HG02884 (cell line): ENCODE results near the gene UBN2.
"Not testable (repeated sequence)": the region's sequence is repeated elsewhere in the genome, so short reads cannot be mapped to it uniquely, and the experiment has no call there.

Experiments used
- ATAC-seq: cut with Tn5 transposase; IDR thresholded peaks from one replicate; pipeline ENCODE4 v1.9.1; 2021; ENCODE audit warnings: mild to moderate bottlenecking, moderate library complexity; ENCODE audit not compliant: unreplicated experiment

Gene UBN2

DNA sequence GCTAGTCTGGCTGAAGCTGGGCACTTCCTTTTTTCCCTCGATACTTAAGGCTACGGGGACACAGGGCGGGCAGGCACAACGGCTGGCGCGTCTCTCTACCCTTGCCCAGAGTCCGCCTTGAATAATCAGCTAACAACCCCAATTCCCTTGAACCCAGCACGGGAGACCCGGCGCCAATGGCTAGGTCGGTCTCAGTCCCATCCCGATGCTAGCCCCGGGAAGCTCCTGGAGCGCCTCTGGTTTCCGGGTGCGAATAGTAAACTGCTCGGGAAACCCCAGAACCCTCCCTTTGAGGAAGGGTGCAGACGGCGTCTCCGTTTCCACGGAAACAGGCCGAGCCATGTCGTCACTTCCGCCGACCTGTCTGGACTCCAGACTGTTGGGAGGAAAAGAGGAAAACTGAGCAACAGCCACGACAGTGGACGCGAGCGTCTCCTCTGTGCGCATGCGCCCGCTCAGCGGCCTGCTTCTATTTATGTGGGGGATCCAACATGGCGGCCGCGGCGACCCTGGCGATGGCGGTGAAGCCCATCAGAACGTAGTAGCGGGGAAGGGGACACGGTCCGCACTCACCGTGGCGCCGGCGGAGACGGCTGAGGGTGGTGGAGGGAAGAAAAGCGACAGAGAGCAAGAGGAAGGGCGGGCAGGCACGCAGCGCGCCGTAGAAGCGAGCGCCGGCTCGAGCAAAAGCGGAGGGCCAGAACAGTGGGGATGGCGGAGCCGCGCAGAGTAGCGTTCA lies at the start of gene UBN2:
UBN2 (plus strand) TSS at position 464 of the 739 bp plus-strand sequence; CDS start at position 712, 248 bp downstream.
- ATAC-seq, result peak; percentile 93

DNA sequence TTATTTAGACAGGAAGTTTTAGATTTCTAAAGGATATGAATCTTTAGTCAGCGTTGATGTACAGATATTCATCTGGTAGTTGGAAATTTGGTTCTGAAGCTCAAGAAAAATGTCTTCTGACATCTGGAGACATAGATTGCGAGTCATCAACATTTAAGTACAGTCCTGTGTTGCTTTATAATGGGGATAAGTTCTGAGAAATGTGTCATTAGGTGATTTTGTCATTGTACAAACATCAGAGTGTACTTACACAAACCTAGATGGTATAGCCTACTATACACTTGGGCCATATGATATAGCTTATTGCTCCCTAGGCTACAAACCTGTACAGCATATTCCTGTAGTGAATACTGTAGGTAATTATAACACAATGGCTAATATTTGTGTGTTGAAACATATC lies 49.6 kb upstream of the UBN2 start:
- ATAC-seq, result no peak

DNA sequence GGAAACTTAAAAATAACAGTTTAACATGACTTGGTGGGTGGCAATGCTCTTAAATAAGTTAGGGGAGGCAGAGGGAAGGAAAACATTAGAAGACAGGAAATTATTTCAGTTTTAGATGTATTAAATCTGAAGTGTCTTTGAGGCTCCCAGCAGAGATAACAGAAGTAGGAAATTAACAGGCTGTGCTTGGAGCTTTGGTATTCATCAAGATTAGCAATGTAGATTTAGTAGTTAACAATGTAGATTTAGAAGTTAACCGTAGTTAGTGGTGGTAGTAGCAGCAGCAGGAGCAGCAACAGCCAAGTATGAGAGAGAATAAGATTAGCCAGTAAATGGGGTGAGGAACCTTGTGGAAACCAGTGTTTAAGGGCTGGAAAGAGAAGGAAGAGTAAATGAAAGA lies 48.7 kb upstream of the UBN2 start:
- ATAC-seq, result no peak

DNA sequence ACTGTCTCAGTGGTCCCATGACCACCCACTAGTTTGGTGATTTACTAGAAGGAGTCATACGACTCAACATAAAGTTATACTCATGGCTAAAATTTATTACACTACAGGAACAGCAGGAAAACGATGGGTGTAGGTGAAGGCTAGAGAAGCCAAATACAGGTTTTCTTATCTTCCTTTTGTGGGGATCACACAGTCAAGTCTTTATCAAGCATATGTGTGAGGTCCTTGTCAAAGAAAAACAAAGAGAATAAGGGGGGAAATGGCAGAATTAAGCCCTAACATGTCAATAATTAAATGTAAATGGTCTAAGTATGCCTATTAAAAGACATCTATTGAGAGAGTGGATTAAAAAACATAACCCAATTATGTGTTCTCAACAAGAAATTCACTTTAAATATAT lies 47.8 kb upstream of the UBN2 start:
- ATAC-seq, result no peak

DNA sequence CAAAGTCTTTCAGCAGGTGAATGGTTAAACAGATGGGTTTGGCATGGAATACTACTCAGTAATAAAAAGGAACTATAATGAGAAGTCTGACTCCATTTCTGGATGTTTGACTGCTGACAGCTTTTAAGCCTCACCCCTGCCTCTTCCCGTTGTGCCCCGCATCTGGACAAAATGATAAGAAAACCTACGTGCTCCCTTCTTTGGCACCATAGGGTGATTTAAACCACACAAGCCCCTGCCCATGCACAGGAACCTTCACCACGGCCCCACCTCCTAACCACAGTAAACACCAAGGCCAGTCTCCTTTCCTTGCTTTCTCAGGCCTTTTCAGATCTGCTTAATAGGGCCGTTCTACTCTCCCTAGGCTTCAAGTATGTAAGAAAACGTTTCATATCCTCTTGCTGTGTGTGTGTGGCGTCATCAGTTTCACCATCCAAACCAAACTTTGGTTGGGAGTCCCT lies 47.1 kb upstream of the UBN2 start:
- no peak for ATAC-seq

DNA sequence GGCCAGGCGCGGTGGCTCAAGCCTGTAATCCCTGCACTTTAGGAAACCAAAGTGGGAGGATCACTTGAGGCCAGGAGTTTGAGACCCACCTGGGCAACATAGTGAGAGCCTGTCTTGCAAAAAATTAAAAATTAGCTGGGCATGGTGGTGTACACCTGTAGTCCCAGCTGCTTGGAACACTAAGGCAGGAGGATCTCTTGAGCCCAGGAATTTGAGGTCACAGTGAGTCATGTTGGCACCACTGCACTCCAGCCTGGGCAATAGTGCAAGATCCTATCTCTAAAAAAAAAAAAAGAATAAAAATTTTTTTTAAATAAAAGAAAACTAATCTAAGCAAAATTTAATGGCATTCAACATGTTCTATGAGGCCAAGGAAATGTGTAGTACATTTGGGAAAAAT lies 44.9 kb upstream of the UBN2 start:
- ATAC-seq, result no peak

DNA sequence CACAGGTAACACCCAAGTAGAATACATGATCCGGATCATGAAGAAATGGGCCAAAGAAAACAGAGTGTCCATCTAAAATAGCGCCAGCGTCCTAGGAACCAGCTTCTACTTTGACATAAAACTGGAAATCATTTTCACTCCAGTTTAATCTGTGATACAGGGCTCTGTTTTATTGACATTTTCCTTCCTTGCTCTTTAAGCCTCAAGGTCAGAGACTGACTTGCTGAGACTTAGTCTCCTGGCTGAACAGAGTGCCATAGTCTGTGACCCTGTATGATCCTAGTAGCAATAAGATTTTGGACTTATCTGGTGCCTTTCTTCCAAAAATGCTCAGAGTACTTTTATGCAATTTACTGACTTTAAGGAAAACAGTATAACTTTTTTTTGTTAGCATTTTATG lies 41.7 kb upstream of the UBN2 start:
- ATAC-seq, result no peak

DNA sequence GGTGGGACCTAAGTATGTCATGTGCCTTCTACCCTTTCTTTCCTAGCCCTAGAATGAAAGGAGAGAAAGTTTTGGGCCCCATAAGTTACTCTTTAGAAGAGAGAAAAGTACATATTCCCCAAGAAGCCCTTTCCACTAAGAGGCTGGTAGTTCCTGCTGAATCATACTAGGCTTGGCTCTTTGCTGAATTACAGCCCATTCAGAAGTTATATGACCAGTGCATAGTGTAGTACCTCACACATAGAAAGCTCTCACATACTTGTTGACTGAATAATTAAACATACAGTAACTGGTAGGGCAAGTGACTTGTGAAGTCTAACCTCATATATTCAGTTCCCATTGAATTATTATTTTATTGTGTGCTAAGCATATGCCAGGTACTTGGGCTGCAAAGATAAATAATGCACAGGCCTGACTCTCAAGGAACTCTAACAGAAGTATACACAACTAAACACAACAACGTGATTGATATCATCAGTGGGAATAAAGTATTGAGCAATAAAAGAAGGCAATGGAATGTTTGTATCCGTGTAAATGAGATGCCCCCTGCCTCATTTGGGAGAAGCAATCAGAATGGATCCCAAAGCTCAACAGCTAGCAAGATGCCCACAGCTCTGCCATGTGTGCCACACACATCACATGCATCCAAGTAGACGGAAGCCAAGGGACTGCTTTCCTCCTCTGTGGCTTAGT lies 38.9 kb upstream of the UBN2 start:
- no peak for ATAC-seq

DNA sequence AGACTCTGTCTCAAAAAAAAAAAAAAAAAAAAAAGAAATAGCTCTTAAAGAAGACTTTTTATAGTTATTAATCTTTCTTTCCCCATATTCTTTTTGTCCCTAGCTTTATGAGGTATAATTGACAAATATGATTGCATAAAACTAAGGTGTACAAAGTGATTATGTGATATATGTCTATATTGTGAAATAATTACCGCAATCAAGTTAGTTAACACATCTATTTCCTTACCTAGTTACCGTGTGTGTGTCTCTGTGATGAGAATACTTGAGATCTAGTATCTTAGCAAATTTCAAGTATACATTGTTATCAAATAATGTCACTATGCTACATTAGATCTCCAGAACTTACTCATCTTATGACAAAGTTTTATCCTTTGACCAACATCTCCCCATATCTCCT lies 30.7 kb upstream of the UBN2 start:
- no peak for ATAC-seq

DNA sequence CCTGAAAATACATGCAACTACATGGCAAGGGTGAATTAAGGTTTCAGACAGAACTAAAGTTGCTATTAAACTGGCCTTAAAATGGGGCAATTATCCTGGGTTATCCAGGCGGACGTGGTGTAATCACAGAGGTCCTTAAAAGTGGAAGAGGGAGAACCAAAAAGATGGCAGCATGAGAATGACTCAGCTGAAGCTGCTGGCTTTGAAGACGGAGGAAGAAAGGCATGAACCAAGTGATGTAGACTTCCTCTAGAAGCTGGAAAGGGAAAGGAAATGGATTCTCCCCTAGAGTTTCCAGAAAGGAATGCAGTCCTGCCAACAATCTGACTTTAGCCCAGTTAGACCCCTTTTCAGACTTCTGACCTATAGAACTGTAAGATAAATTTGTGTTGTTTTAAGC lies 27.0 kb upstream of the UBN2 start:
- no peak for ATAC-seq

DNA sequence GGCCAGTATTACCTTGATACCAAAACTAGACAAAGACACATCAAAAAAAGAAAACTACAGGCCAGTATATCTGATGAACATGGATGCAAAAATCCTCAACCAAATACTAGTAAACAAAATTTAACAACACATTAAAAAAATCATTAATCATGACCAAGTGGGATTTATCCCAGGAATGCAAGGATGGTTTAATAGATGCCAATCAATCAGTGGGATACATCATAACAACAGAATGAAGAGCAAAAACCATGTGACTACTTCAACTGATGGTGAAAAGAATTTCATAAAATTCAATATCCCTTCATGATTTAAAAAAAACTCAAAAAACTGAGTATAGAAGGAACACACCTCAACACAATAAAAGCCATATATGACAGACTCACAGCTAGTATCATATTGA lies 25.2 kb upstream of the UBN2 start:
- no peak for ATAC-seq

DNA sequence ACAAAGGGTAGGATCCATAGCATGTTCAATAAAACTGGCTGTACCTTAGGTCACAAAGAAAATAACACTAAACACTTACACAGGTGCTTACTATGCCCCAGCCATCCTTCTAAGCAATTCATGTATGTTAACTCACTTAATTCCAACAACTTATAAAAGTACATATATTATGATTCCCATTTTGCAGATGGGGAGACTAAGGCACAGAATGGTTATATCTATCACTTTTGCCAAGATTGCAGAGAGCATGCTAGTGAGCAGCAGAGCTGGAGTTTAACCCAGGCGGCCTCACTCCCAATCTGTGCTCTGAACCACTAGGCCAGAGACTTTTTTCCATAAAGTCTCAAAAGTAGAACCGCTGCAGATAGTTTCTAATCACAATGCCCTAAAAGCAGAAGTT lies 18.9 kb upstream of the UBN2 start:
- no peak for ATAC-seq

DNA sequence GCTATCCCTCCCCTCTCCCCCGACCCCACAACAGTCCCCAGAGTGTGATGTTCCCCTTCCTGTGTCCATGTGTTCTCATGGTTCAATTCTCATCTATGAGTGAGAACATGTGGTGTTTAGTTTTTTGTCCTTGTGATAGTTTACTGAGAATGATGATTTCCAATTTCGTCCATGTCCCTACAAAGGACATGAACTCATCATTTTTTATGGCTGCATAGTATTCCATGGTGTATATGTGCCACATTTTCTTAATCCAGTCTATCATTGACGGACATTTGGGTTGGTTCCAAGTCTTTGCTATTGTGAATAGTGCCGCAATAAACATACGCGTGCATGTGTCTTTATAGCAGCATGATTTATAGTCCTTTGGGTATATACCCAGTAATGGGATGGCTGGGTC lies 17.5 kb upstream of the UBN2 start:
- not testable (repeated sequence) for ATAC-seq

DNA sequence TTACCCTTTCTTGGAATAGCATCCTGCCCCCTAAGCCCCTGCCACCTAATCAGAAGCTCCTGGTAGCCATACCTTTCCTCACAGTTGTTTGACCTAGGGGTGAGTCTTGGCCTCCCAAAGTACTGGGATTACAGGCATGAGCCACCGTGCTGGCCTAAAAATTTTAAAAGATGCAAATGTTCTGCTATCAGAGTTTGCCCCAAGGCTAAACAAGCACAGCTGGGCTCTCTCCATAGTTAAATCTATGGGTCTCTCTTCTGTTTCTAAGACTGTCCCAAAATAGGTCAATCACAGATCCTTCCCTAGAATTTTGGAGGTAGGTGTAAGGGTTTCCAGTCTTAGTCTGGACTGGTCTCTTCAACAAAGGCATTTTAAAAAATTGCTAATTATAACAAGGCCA lies 12.9 kb upstream of the UBN2 start:
- no peak for ATAC-seq

DNA sequence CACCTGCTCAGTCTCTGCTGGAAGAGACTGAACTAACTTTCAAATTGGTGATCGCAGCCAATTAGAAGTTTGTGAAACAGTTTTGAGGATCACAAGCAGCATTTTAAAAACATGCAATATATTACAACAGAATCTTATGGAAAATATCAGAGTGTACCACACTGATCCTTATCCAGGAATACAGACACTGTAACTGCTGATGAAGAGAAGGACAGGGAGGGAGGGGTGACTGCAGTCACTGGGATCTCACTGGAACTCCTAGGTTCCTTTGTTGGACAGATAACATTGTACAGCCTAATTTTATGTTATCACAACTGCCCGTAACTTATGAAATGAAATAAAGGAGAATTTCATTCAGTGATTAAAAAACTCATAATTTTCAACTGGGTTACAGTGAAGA lies 6.8 kb upstream of the UBN2 start:
- ATAC-seq, result no peak

DNA sequence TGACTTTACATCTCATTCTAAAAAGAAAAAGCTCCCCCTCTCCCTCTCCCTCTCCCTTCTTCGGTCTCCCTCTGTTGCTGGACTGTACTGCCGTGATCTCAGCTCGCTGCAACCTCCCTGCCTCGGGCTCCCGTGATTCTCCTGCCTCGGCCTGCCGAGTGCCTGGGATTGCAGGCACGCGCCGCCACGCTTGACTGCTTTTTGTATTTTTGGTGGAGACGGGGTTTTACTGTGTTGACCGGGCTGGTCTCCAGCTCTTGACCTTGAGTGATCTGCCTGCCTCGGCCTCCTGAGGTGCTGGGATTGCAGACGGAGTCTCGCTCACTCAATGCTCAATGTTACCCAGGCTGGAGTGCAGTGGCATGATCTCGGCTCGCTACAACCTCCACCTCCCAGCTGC lies 6.2 kb upstream of the UBN2 start:
- ATAC-seq, result not testable (repeated sequence)

DNA sequence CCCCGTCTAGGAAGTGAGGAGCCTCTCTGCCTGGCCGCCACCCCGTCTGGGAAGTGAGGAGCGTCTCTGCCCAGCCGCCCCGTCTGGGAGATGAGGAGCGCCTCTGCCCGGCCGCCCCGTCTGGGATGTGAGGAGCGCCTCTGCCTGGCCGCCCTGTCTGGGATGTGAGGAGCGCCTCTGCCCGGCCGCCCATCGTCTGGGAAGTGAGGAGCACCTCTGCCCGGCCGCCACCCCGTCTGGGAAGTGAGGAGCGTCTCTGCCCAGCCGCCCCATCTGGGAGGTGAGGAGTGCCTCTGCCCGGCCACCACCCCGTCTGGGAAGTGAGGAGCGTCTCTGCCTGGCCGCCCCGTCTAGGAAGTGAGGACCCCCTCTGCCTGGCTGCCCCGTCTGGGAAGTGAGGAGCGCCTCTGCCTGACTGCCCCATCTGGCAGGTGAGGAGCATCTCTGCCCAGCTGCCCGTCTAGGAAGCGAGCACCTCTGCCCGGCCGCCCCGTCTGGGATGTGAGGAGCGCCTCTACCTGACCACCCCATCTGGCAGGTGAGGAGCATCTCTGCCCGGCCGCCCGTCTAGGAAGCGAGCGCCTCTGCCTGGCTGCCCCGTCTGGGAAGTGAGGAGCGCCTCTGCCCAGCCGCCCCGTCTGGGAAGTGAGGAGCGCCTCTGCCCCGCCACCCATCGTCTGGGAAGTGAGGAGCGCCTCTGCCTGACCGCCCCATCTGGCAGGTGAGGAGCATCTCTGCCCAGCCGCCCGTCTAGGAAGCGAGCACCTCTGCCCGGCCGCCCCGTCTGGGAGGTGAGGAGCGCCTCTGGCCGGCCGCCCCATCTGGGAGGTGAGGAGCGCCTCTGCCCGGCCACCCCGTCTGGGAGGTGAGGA lies 5.5 kb upstream of the UBN2 start:
- ATAC-seq, result not testable (repeated sequence)

DNA sequence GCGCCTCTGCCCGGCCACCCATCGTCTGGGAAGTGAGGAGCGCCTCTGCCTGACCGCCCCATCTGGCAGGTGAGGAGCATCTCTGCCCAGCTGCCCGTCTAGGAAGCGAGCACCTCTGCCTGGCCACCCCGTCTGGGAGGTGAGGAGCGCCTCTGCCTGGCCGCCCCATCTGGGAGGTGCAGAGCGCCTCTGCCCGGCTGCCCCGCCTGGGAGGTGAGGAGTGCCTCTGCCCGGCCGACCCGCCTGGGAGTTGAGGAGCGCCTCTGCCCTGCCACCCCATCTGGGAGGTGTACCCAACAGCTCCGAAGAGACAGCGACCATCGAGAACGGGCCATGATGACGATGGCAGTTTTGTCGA lies 4.9 kb upstream of the UBN2 start:
- not testable (repeated sequence) for ATAC-seq

DNA sequence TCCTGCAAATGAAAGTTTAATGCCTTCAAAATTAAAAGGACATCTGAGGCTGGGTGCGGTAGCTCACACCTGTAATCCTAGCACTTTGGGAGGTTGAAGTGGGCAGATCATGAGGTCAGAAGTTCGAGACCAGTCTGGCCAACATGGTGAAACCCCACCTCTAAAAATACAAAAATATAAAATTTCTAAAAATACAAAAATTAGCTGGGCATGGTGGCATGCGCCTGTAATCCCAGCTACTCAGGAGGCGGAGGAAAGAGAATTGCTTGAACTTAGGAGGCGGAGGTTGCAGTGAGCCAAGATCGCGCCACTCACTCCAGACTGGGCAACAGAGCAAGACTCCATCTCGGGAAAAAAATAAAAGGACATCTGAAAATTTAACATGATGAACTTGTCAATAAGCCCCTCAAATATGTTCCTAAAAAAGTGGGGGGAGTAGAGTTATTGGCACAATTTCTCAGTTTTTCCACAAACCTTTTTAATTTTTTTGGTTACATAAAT lies 4.0 kb upstream of the UBN2 start:
- not testable (repeated sequence) for ATAC-seq

DNA sequence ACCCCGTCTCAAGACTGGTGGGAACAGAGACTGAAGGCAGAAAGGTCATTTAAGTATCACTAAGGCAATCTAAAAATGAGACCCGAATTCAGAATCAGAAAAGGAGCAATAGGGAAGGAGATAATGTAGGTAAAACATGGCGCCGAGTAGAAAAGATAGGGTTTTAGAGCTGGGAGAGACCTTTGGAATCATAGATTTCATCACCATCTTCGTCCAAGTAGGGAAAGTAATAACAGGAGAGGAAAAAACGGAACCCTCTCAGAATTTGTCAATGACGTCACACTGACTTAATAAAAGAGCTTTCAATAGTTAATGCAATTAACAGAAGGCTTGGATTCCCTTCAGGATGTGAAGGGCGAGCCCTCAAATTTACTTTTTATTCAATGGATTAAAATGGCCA lies 1.0 kb upstream of the UBN2 start:
- no peak for ATAC-seq

DNA sequence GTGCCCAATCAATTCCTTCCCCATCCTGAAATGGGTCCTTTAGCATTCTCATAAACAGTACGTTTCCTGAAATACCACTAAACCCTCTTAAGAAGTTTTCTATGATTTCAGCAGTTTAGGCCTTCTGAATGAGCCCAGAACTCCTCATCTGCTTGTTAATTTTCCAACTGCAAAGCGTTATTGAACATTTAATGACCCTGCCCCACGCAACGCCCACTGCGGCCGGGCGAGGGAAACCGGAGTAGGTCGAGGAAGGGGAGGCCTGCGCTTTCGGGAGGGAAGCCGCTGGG lies 608 bp upstream of the UBN2 start:
- ATAC-seq, result no peak
